T-helper 2 cell treated with Interferon-gamma antibody and Interleukin-4, amounts not matched to agents 100 ng/mL and 5 ng/mL, for 36 hours (primary cell): ENCODE results near the gene ATP10A. TPM values are rescaled to one million over a fixed set of nuclear protein-coding genes. Genes with fewer than 3 reads are reported as not detected.
"Not testable (repeated sequence)": the region's sequence is repeated elsewhere in the genome, so short reads cannot be mapped to it uniquely, and the experiment has no call there.

ENCODE experiments used
- intact Hi-C: fragments of 100-400 bp; cut with micrococcal nuclease; formaldehyde crosslinking; loops from one replicate; pipeline ENCODE4 v1.15.1; 2023
- total RNA-seq: library from RNA; stranded (reverse); gene quantifications from 2 replicates; pipeline ENCODE4 v1.2.3, GENCODE V29; 2022

ATP10A gene
- total RNA-seq, 1 donor from 2014 or later = 60.2 TPM

- intact Hi-C loops = no loop called here
Observed at GRCh38 chr15:25883463-25884259, 20.5 kb upstream of the ATP10A start.

- intact Hi-C loops = no loop called here
Observed at GRCh38 chr15:25882466-25882865, 19.3 kb upstream of the ATP10A start.

- intact Hi-C loops = not testable (repeated sequence)
Observed at GRCh38 chr15:25880877-25881276, 17.8 kb upstream of the ATP10A start.

GRCh38 chr15:25880411-25880810, 17.3 kb upstream of the ATP10A start:
- intact Hi-C loops = no loop called here

- intact Hi-C loops = no loop called here
Observed at GRCh38 chr15:25879438-25879837, 16.3 kb upstream of the ATP10A start.

- intact Hi-C loops = no loop called here
Observed at GRCh38 chr15:25877681-25878080, 14.6 kb upstream of the ATP10A start.

- intact Hi-C loops = no loop called here
Observed at GRCh38 chr15:25876231-25877140, 13.4 kb upstream of the ATP10A start.

GRCh38 chr15:25875566-25875965, 12.4 kb upstream of the ATP10A start:
- intact Hi-C loops = no loop called here

- intact Hi-C loops = no loop called here
Observed at GRCh38 chr15:25874379-25874778, 11.3 kb upstream of the ATP10A start.

GRCh38 chr15:25871403-25871802, 8.3 kb upstream of the ATP10A start:
- intact Hi-C loops = no loop called here

GRCh38 chr15:25870938-25871337, 7.8 kb upstream of the ATP10A start:
- intact Hi-C loops = no loop called here

GRCh38 chr15:25869701-25870100, 6.6 kb upstream of the ATP10A start:
- intact Hi-C loops = no loop called here

- intact Hi-C loops = no loop called here
Observed at GRCh38 chr15:25866874-25867273, 3.7 kb upstream of the ATP10A start.

- intact Hi-C loops = no loop called here
Observed at GRCh38 chr15:25866251-25866650, 3.1 kb upstream of the ATP10A start.

- intact Hi-C loops = loop anchor here (5.0 kb wide), 3 partner anchors 67 to 428 kb away; partner anchors contain the start of gene UBE3A
Observed at GRCh38 chr15:25864966-25865365, 1.8 kb upstream of the ATP10A start.

- intact Hi-C loops = loop anchor here (2.0 to 5.0 kb wide), 4 partner anchors 17 to 427 kb away; partner anchors contain the start of gene UBE3A
Observed at GRCh38 chr15:25863968-25864580, 947 bp upstream of the ATP10A start.

GRCh38 chr15:25862472-25863110, 536 bp downstream of the ATP10A start:
- intact Hi-C loops = loop anchor here (1.0 to 5.0 kb wide), 5 partner anchors 16 to 425 kb away; partner anchors contain the start of gene UBE3A

- intact Hi-C loops = loop anchor here (1.0 to 5.0 kb wide), 5 partner anchors 15 to 425 kb away; partner anchors contain the start of gene UBE3A
Observed at GRCh38 chr15:25862071-25862471, 1.1 kb downstream of the ATP10A start.

GRCh38 chr15:25860885-25861866, 2.0 kb downstream of the ATP10A start:
- intact Hi-C loops = loop anchor here (1.0 to 5.0 kb wide), 5 partner anchors 11 to 424 kb away; partner anchors contain the start of gene UBE3A
